BLaER1 (cell line): Measurements from ENCODE around the gene RAB43.

ENCODE experiments used
- H3K27ac ChIP-seq: shearing (Covaris generic); formaldehyde crosslinking; 2 replicates; pipeline ENCODE4 v1.8.1; 2022
- H3K27me3 ChIP-seq: shearing (Covaris generic); formaldehyde crosslinking; 2 replicates; pipeline ENCODE4 v1.8.1; 2022
- H3K36me3 ChIP-seq: shearing (Covaris generic); formaldehyde crosslinking; 2 replicates; pipeline ENCODE4 v1.8.1; 2022
- H3K4me1 ChIP-seq: shearing (Covaris generic); formaldehyde crosslinking; 2 replicates; pipeline ENCODE4 v1.8.1; 2022
- H3K4me2 ChIP-seq: shearing (Covaris generic); formaldehyde crosslinking; 2 replicates; pipeline ENCODE4 v1.8.1; 2022
- H3K4me3 ChIP-seq: shearing (Covaris generic); formaldehyde crosslinking; 2 replicates; pipeline ENCODE4 v1.8.1; 2022
- H3K9ac ChIP-seq: shearing (Covaris generic); formaldehyde crosslinking; 2 replicates; pipeline ENCODE4 v1.8.1; 2022
- H3K9me3 ChIP-seq: shearing (Covaris generic); formaldehyde crosslinking; 2 replicates; pipeline ENCODE4 v1.8.1; 2022
- H4K20me1 ChIP-seq: shearing (Covaris generic); formaldehyde crosslinking; 2 replicates; pipeline ENCODE4 v1.8.1; 2022
- Cebpa-rat ChIP-seq: shearing (Covaris generic); IDR thresholded peaks from 2 replicates; pipeline ENCODE4 v1.8.1; 2022

RAB43 gene

GRCh38 chr3:129040579-129041300 lies 80.9 kb downstream of the RAB43 start:
- peaks cover 47% of the 10 kb centered on the region for H3K4me1 ChIP-seq
- H3K27me3 ChIP-seq = peaks cover 17% of the 10 kb centered on the region
- peaks cover 21% of the 10 kb centered on the region for H3K9me3 ChIP-seq
- H3K27ac ChIP-seq = peak overlapping the region; percentile 20; the same call in 1 of the 2 replicates
- no peaks in the 10 kb centered on the region for H4K20me1 ChIP-seq
- no peak for TF ChIP-seq Cebpa-rat
- no peak overlapping the region for H3K4me3 ChIP-seq
- peak overlapping the region; percentile 80 for H3K4me2 ChIP-seq
- H3K9ac ChIP-seq = no peak overlapping the region
- no peaks in the 10 kb centered on the region; the same call in 1 of the 2 replicates for H3K36me3 ChIP-seq

- Histone ChIP-seq H3K4me1 (peaks cover 54% of the 10 kb centered on the region), H3K27ac (peak overlapping the region; percentile 20; the same call in 1 of the 2 replicates), H3K9ac (peak overlapping the region; percentile 17; the same call in 1 of the 2 replicates), H3K4me3 (no peak overlapping the region), H3K4me2 (peak overlapping the region; percentile 80), H3K9me3 (peaks cover 13% of the 10 kb centered on the region), H3K36me3 (no peaks in the 10 kb centered on the region), H4K20me1 (no peaks in the 10 kb centered on the region), H3K27me3 (peaks cover 9% of the 10 kb centered on the region)
- no peak for TF ChIP-seq Cebpa-rat
Measured at GRCh38 chr3:129040039-129040336, 81.6 kb downstream of the RAB43 start.

- H3K4me3 ChIP-seq = no peak overlapping the region
- peak overlapping the region; percentile 42; the same call in 1 of the 2 replicates for H3K27ac ChIP-seq
- peaks cover 4% of the 10 kb centered on the region; the same call in 1 of the 2 replicates for H3K27me3 ChIP-seq
- peaks cover 8% of the 10 kb centered on the region; the same call in 1 of the 2 replicates for H3K9me3 ChIP-seq
- peaks cover 60% of the 10 kb centered on the region for H3K4me1 ChIP-seq
- H3K36me3 ChIP-seq = no peaks in the 10 kb centered on the region
- no peak overlapping the region; the same call in 1 of the 2 replicates for H3K9ac ChIP-seq
- no peak for TF ChIP-seq Cebpa-rat
- no peaks in the 10 kb centered on the region for H4K20me1 ChIP-seq
- H3K4me2 ChIP-seq = peak overlapping the region; percentile 80
Measured at GRCh38 chr3:129039271-129040038, 82.1 kb downstream of the RAB43 start.

DNA sequence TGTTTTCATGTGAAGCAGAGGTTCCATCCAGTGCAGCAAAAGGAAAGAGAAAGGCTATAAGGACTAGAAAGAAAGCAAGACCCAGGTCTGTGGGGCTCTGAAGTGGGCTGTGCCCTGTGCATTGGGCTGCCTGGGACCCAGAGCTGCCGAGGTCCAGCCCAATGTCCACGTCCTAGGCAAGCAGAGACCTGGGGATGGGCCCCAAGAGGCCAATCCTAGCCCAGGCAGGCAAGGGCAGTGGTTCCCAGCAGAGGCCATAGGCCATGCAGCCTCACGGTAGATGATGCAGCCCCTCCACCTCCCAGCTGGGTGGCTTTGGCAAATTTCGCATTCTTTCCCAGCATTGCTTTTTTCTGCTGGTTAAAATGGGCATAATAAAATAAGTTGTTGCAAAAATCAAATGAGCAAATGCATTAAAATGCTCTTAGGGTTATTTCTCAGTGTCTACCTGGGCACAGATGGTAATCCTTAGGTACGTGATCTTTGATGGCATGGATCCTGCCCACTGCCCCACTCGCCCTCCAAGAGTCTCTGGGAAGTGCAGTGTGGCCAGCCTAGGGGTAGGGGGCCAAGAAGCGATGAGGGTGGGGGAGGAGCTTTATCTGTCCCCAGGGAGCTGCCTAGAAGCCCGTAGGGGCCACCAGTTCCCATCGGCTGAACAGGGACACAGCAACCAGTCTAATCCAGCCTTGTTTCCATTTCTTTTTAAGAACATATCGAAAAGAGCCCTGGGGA lies 83.3 kb downstream of the RAB43 start:
- 0 out of 2 replicates have a peak, but pooled peaks cover 4% of the 10 kb centered on the region for H3K9me3 ChIP-seq
- no peak for TF ChIP-seq Cebpa-rat
- no peaks in the 10 kb centered on the region for H3K36me3 ChIP-seq
- H3K27me3 ChIP-seq = no peaks in the 10 kb centered on the region
- no peak overlapping the region for H3K9ac ChIP-seq
- peaks cover 71% of the 10 kb centered on the region for H3K4me1 ChIP-seq
- H3K27ac ChIP-seq = peak overlapping the region; percentile 42; the same call in 1 of the 2 replicates
- peak overlapping the region; percentile 80 for H3K4me2 ChIP-seq
- H3K4me3 ChIP-seq = no peak overlapping the region
- no peaks in the 10 kb centered on the region for H4K20me1 ChIP-seq
